Gastrocnemius medialis (tissue), 4 donors: ENCODE measurements around the gene PPP1R14C. TPM values are rescaled to one million over a fixed set of nuclear protein-coding genes. Genes with fewer than 3 reads are reported as not detected.

Experiments used
- ATAC-seq, 2 donors: fragments of 150-250 bp; one replicate each; pipeline ENCODE4 v1.9.1; 2016
- DNase-seq, 2 donors: peaks; one replicate each; pipeline ENCODE4 v3.0.0-alpha.2; 2019
- H3K27ac ChIP-seq, 4 donors: fragments of 200-600 bp; sonication (generic); 1 replicate in 1 of 4; 2 replicates in 3 of 4; pipeline ENCODE4 v1.5.1; 2016 to 2018; ENCODE audit warnings: mild to moderate bottlenecking in 2 of 4, moderate library complexity in 1 of 4
- H3K27me3 ChIP-seq, 3 donors: fragments of 200-600 bp; sonication (generic) in 2 of 3; 1 replicate in 1 of 3; 2 replicates in 2 of 3; pipeline versions ENCODE4 v1.5.1 to v1.6.0; 2016 to 2019; ENCODE audit warnings: mild to moderate bottlenecking in 1 of 3, moderate library complexity in 1 of 3
- H3K36me3 ChIP-seq, 2 donors: fragments of 200-600 bp; sonication (generic) in 1 of 2; one replicate each; pipeline ENCODE4 v1.5.1; 2017 to 2018
- H3K4me1 ChIP-seq, 2 donors: fragments of 200-600 bp; sonication (generic) in 1 of 2; one replicate each; pipeline ENCODE4 v1.5.1; 2016 to 2017; ENCODE audit warnings: mild to moderate bottlenecking in 2 of 2
- H3K4me3 ChIP-seq, 4 donors: fragments of 200-600 bp; sonication (generic) in 3 of 4; 1 replicate in 1 of 4; 2 replicates in 3 of 4; pipeline ENCODE4 v1.5.1; 2016 to 2019; ENCODE audit warnings: mild to moderate bottlenecking in 2 of 4
- H3K9me3 ChIP-seq, 3 donors: fragments of 200-600 bp; sonication (generic) in 2 of 3; 1 replicate in 1 of 3; 2 replicates in 2 of 3; pipeline ENCODE4 v1.5.1; 2016 to 2019
- CTCF ChIP-seq, 5 experiments: fragments of 450-650 bp in 3 of 5; fragments of 200-600 bp in 2 of 5; sonication (generic) in 2 of 5; IDR thresholded peaks in 4 of 5; conservative IDR thresholded peaks in 1 of 5; 1 replicate in 4 of 5; 2 replicates in 1 of 5; pipeline ENCODE4 v1.5.1; 2016 to 2019; ENCODE audit warnings: antibody characterized with exemption in 5 of 5, mild to moderate bottlenecking in 3 of 5, moderate library complexity in 3 of 5
- POLR2A ChIP-seq, 2 donors: fragments of 450-650 bp; IDR thresholded peaks; one replicate each; pipeline ENCODE4 v1.6.1; 2017; ENCODE audit warnings: antibody characterized with exemption in 2 of 2, mild to moderate bottlenecking in 2 of 2, moderate library complexity in 2 of 2
- in situ Hi-C, 4 donors: fragments of 200-750 bp; cut with MboI; loops; one replicate each; pipeline versions ENCODE4 v1.15.0 to v1.8.0; 2017; ENCODE audit warnings: low sequenced_read_pairs in 4 of 4
- intact Hi-C: fragments of 100-400 bp; cut with DNase I; formaldehyde crosslinking; loops from one replicate; pipeline ENCODE4 v1.15.1; 2023; ENCODE audit warnings: low total_unique reads
- total RNA-seq, 4 donors: library from RNA; depleted of rRNA; stranded (reverse); fragments of >200 nt; gene quantifications; one replicate each; pipeline versions ENCODE4 v1.1.0 to v1.2.3, GENCODE V29; 2016

PPP1R14C gene
- total RNA-seq, 4 donors from 2014 or later: 14.9 to 37.0 (median 21.7) TPM

GRCh38 chr6:150231525-150231850 lies 88.6 kb downstream of the PPP1R14C start:
- no peaks in the 10 kb centered on the region for H3K27me3 ChIP-seq
- DNase-seq (no peak), ATAC-seq (no peak)
- H3K27ac ChIP-seq: no peak overlapping the region
- H3K4me3 ChIP-seq: no peak overlapping the region
- peaks cover 17 to 20% of the 10 kb centered on the region in 2 donors for H3K4me1 ChIP-seq
- H3K36me3 ChIP-seq: no peaks in the 10 kb centered on the region
- in situ Hi-C loops (no loop called here), intact Hi-C loops (no loop called here)
- H3K9me3 ChIP-seq: no peaks in the 10 kb centered on the region
- TF ChIP-seq CTCF (IDR thresholded peaks at IDR 0.05 in 4 of 5, conservative IDR thresholded peaks at IDR 0.05 in 1 of 5) (no peak), POLR2A (IDR thresholded peaks at IDR 0.05) (no peak)

- no peak for ATAC-seq
- Histone ChIP-seq H3K27ac (no peak overlapping the region), H3K36me3 (no peaks in the 10 kb centered on the region), H3K9me3 (no peaks in the 10 kb centered on the region), H3K27me3 (no peaks in the 10 kb centered on the region), H3K4me3 (no peak overlapping the region), H3K4me1 (peaks cover 11 to 13% of the 10 kb centered on the region in 2 donors)
- no peak for DNase-seq
- no peak for TF ChIP-seq POLR2A (IDR thresholded peaks at IDR 0.05)
- no peak for TF ChIP-seq CTCF (IDR thresholded peaks at IDR 0.05 in 4 of 5, conservative IDR thresholded peaks at IDR 0.05 in 1 of 5)
- in situ Hi-C loops (no loop called here), intact Hi-C loops (no loop called here)
Observed at GRCh38 chr6:150233843-150234269, 91.0 kb downstream of the PPP1R14C start.

GRCh38 chr6:150235218-150235617 lies 92.4 kb downstream of the PPP1R14C start:
- no peak overlapping the region for H3K4me3 ChIP-seq
- DNase-seq (no peak), ATAC-seq (no peak)
- no peak for TF ChIP-seq CTCF (IDR thresholded peaks at IDR 0.05 in 4 of 5, conservative IDR thresholded peaks at IDR 0.05 in 1 of 5)
- no peak for TF ChIP-seq POLR2A (IDR thresholded peaks at IDR 0.05)
- no peak overlapping the region for H3K27ac ChIP-seq
- H3K36me3 ChIP-seq: no peaks in the 10 kb centered on the region
- in situ Hi-C loops (no loop called here), intact Hi-C loops (no loop called here)
- peaks cover 13% of the 10 kb centered on the region in 2 donors for H3K4me1 ChIP-seq
- no peaks in the 10 kb centered on the region for H3K27me3 ChIP-seq
- H3K9me3 ChIP-seq: no peaks in the 10 kb centered on the region

GRCh38 chr6:150236114-150236513 lies 93.3 kb downstream of the PPP1R14C start:
- TF ChIP-seq CTCF (IDR thresholded peaks at IDR 0.05 in 4 of 5, conservative IDR thresholded peaks at IDR 0.05 in 1 of 5): no peak
- no peak for TF ChIP-seq POLR2A (IDR thresholded peaks at IDR 0.05)
- DNase-seq (no peak), ATAC-seq (no peak)
- Histone ChIP-seq H3K4me3 (no peak overlapping the region), H3K27me3 (no peaks in the 10 kb centered on the region), H3K4me1 (peaks cover 13% of the 10 kb centered on the region in 2 donors), H3K9me3 (no peaks in the 10 kb centered on the region), H3K36me3 (no peaks in the 10 kb centered on the region), H3K27ac (peak overlapping the region in 1 of 4 donors; percentile 37)
- in situ Hi-C loops (no loop called here), intact Hi-C loops (no loop called here)

- in situ Hi-C loops (no loop called here), intact Hi-C loops (no loop called here)
- Histone ChIP-seq H3K36me3 (no peaks in the 10 kb centered on the region), H3K9me3 (no peaks in the 10 kb centered on the region), H3K27ac (peak overlapping the region in 1 of 4 donors; percentile 37), H3K27me3 (no peaks in the 10 kb centered on the region), H3K4me1 (peaks cover 13% of the 10 kb centered on the region in 2 donors), H3K4me3 (no peak overlapping the region)
- DNase-seq: no peak
- ATAC-seq: no peak
- TF ChIP-seq CTCF (IDR thresholded peaks at IDR 0.05 in 4 of 5, conservative IDR thresholded peaks at IDR 0.05 in 1 of 5) (no peak), POLR2A (IDR thresholded peaks at IDR 0.05) (no peak)
Observed at GRCh38 chr6:150236544-150236943, 93.7 kb downstream of the PPP1R14C start.
